BJ (cell line): ENCODE results near the gene SMG7. TPM values are rescaled to one million over a fixed set of nuclear protein-coding genes. Genes with fewer than 3 reads are reported as not detected.

Source experiments
- CTCF ChIA-PET: fragments of 350-600 bp; formaldehyde crosslinking; extraction: SDS; loops from one replicate; lab custom pipeline; 2021; ENCODE audit warnings: antibody characterized with exemption, inconsistent platforms; lab: Yijun Ruan, JAX
- POLR2A ChIA-PET: fragments of 300-600 bp; sonication (Branson Sonifier 250); formaldehyde crosslinking; extraction: SDS; loops from one replicate; lab custom pipeline; 2021; ENCODE audit warnings: antibody characterized with exemption; lab: Charles Lee
- DNase-seq: peaks from one replicate; pipeline ENCODE4 v3.0.0-alpha.2; 2011; ENCODE audit warnings: low read depth
- H3K27me3 ChIP-seq: 2 replicates; pipeline ENCODE4 v1.6.0; 2011; ENCODE audit warnings: low read length; ENCODE audit not compliant: control insufficient read depth, insufficient read depth
- H3K36me3 ChIP-seq: 2 replicates; pipeline ENCODE4 v1.5.1; 2011; ENCODE audit warnings: low read length; ENCODE audit not compliant: control insufficient read depth, insufficient read depth
- H3K4me3 ChIP-seq: 2 replicates; pipeline ENCODE4 v1.5.1; 2011; ENCODE audit warnings: low read depth, mild to moderate bottlenecking, control low read depth, low read length
- polyA plus RNA-seq: library from polyadenylated mRNA; depleted of rRNA; stranded (reverse); fragments of >200 nt; gene quantifications from 2 replicates; pipeline ENCODE4 v1.2.3, GENCODE V29; 2011
- TF ChIP-seq, protein P1 (sequence below): IDR thresholded peaks from 2 replicates; pipeline ENCODE4 v1.5.1; 2011; ENCODE audit warnings: low read depth, mild to moderate bottlenecking, control low read depth, inconsistent platforms, low read length, moderate library complexity; ENCODE audit not compliant: insufficient read depth

SMG7 gene
- polyA plus RNA-seq, 1 experiment = 26.1 TPM

DNA sequence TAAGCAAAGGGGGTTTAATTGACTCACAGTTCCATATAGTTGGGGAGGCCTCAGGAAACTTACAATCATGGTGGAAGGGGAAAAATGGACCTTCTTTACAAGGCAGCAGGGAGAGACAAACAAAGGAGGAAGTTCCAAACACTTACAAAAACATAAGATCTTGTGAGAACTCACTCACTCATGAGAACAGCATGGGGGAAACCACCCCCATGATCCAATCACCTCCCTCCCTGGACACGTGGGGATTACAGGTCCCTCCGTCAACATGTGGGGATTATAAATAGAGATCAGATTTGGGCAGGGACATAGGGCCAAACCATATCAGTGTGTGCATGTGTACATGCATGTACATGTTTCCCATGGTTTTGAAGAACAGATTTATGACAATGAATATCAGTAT lies 5.5 kb upstream of the SMG7 start:
- POLR2A ChIA-PET = no interaction called here
- Histone ChIP-seq H3K36me3 (no peaks in the 10 kb centered on the region), H3K4me3 (no peak overlapping the region), H3K27me3 (no peaks in the 10 kb centered on the region)
- DNase-seq = no peak
- CTCF ChIA-PET = no interaction called here
- TF ChIP-seq, protein P1, sequence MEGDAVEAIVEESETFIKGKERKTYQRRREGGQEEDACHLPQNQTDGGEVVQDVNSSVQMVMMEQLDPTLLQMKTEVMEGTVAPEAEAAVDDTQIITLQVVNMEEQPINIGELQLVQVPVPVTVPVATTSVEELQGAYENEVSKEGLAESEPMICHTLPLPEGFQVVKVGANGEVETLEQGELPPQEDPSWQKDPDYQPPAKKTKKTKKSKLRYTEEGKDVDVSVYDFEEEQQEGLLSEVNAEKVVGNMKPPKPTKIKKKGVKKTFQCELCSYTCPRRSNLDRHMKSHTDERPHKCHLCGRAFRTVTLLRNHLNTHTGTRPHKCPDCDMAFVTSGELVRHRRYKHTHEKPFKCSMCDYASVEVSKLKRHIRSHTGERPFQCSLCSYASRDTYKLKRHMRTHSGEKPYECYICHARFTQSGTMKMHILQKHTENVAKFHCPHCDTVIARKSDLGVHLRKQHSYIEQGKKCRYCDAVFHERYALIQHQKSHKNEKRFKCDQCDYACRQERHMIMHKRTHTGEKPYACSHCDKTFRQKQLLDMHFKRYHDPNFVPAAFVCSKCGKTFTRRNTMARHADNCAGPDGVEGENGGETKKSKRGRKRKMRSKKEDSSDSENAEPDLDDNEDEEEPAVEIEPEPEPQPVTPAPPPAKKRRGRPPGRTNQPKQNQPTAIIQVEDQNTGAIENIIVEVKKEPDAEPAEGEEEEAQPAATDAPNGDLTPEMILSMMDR = no peak

DNA sequence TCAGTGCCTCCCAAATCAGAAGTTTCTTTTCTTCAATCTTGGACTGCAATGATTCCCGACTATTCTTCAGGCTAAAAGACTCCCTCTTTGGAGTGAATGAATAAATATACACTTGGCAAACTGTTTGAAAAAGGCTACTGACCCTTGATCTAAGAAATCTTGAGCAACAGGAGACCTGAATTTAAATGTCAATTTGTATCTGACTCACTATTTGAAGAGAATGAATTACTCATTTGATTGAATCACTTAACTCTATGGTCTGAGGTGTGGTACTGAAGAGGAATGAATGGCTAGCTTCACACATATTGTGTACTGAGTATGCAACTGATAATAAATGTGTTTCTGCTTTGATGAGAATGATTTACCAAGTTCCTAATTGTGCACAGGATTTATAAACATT lies 4.6 kb upstream of the SMG7 start:
- no peak for DNase-seq
- POLR2A ChIA-PET = no interaction called here
- CTCF ChIA-PET = no interaction called here
- TF ChIP-seq, protein P1 = no peak
- no peaks in the 10 kb centered on the region for H3K27me3 ChIP-seq
- H3K4me3 ChIP-seq = no peak overlapping the region
- H3K36me3 ChIP-seq = no peaks in the 10 kb centered on the region

DNA sequence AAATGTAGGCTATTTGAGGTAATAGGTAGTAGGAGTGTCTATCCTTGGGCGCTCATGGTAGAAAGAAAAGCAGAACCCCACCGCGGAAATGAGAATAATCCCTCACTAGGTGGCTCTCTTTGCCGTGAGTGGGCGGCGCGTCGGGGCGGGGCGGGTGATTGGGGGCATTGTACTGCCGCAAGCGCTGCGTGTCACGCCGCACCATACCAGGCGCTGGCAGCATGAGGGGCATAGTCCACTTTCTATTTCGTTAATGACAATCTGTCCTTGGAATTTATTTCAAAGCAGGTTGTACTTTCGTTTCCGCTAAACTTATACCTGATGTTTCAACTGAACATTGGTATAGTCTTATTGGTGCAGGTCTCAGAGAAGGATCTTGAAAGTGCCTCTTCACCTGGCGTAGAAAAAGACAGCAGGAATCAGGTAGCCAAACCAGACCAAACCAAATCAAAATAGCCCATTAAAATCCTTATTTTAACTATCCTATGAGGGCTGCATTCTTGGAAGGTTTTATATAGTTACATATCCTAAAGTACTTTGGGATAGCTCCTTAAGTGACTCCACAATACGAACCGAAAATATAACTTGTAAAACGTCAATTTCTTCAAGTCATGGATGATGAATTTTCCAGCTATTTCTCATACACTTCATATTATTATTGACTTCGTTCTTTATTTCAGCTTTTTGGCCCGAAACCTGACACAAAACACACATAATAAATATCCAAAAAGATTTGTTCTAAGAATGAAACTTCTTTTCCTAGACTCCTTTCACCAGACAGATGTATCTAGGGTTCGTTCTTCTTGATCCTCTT lies 1.9 kb upstream of the SMG7 start:
- POLR2A ChIA-PET = no interaction called here
- TF ChIP-seq, protein P1 = peak; percentile 63
- Histone ChIP-seq H3K36me3 (no peaks in the 10 kb centered on the region), H3K27me3 (no peaks in the 10 kb centered on the region), H3K4me3 (peak overlapping the region; percentile 99)
- no peak for DNase-seq
- CTCF ChIA-PET = interaction anchor here (0.7 to 1.5 kb wide), 4 partner anchors 8 to 152 kb away, joined by 3 to 4 read pairs (median 4); no protein-coding TSS in a partner anchor

DNA sequence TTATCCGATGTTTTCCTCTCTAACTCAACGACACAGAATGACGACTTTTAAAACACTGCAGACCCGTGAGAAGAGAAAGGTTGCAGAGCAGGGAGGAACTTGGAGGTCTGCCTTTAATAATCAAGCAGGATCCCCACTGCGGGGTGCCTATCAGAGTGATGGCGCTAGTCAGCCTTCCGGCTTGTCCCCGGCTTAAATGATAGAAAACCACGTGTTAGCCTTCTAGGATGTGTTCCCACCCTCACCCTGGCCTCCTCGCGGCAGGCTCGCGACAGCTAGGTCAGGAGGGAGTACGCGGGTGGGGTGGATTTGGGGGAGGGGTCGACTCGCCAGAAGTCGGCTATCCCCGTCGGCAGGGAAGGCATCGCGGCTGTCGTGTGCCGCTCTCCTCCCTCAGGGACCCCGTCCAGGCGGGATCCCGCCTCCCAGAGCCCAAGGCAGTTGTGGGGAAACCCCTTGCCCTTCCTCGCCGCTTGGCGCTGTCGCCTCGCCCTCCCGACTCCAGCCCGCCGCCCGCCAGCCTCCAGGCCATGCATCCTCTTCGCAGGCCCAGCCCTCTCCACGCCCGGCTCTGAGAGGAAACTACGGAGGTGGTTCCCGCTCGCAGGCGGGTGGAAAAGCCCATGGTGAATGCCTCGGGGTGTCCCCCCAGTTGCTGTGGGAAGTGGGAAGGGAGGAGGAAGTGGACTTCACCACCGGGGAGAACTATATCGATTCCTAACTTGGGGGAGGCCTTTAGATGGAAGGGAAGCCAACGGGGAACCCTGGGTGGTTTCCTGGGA lies 1.1 kb upstream of the SMG7 start:
- peak; percentile 26 for DNase-seq
- TF ChIP-seq, protein P1 = no peak; the same call in 1 of the 2 replicates
- ChIA-PET POLR2A (no interaction called here), CTCF (interaction anchor here (0.5 to 1.5 kb wide), 5 partner anchors 8 to 365 kb away, joined by 3 to 4 read pairs (median 3); no protein-coding TSS in a partner anchor)
- H3K4me3 ChIP-seq = peak overlapping the region; percentile 99
- no peaks in the 10 kb centered on the region for H3K36me3 ChIP-seq
- H3K27me3 ChIP-seq = no peaks in the 10 kb centered on the region
